Activated naive CD8-positive, alpha-beta T cell treated with anti-CD3 and anti-CD28 coated beads, Interleukin-2, amount 50 U/mL, for 24 hours (primary cell): ENCODE results near the gene LGR4.

Experiments used
- ATAC-seq: fragments of 150-1000 bp; cut with Tn5 transposase; one replicate; pipeline ENCODE4 v1.10.0; 2021
- DNase-seq: peaks from one replicate; pipeline ENCODE4 v3.0.0; 2021
- H3K27ac Mint-ChIP-seq: one replicate; pipeline ENCODE4 v1.8.0; 2021; ENCODE audit warnings: mild to moderate bottlenecking, mixed read lengths
- H3K27me3 Mint-ChIP-seq: one replicate; pipeline ENCODE4 v1.8.0; 2021; ENCODE audit warnings: mixed read lengths
- H3K36me3 Mint-ChIP-seq: one replicate; pipeline ENCODE4 v1.8.0; 2021; ENCODE audit warnings: low read depth, mixed read lengths
- H3K4me1 Mint-ChIP-seq: one replicate; pipeline ENCODE4 v1.8.0; 2021; ENCODE audit warnings: mixed read lengths
- H3K4me3 Mint-ChIP-seq: one replicate; pipeline ENCODE4 v1.8.0; 2021; ENCODE audit warnings: mild to moderate bottlenecking, moderate library complexity, mixed read lengths
- H3K9me3 Mint-ChIP-seq: one replicate; pipeline ENCODE4 v1.8.0; 2021; ENCODE audit warnings: mixed read lengths

LGR4 gene

GRCh38 chr11:27362749-27363575 is 109.6 kb downstream of the LGR4 start, which contains the start of gene CCDC34:
Gene CCDC34 (minus strand): TSS chr11:27363215. CDS start chr11:27363194, 21 bp downstream.
- Mint-ChIP-seq H3K27me3 (no peaks in the 10 kb centered on the region), H3K9me3 (no peaks in the 10 kb centered on the region), H3K36me3 (no peaks in the 10 kb centered on the region), H3K27ac (peak within 1 kb of the TSS; percentile 85), H3K4me3 (peak within 1 kb of the TSS; percentile 90), H3K4me1 (peaks cover 23% of the 10 kb centered on the region)
- DNase-seq (peak; percentile 89), ATAC-seq (peak; percentile 98)

GRCh38 chr11:27361649-27362431 is 110.8 kb downstream of the LGR4 start:
- Mint-ChIP-seq H3K4me1 (peaks cover 23% of the 10 kb centered on the region), H3K36me3 (no peaks in the 10 kb centered on the region), H3K27ac (peak overlapping the region; percentile 85), H3K27me3 (no peaks in the 10 kb centered on the region), H3K9me3 (no peaks in the 10 kb centered on the region), H3K4me3 (peak overlapping the region; percentile 90)
- no peak for ATAC-seq
- no peak for DNase-seq

GRCh38 chr11:27358296-27358695 is 114.3 kb downstream of the LGR4 start:
- Mint-ChIP-seq H3K36me3 (no peaks in the 10 kb centered on the region), H3K27me3 (no peaks in the 10 kb centered on the region), H3K27ac (no peak overlapping the region), H3K4me3 (no peak overlapping the region), H3K4me1 (peaks cover 16% of the 10 kb centered on the region), H3K9me3 (no peaks in the 10 kb centered on the region)
- ATAC-seq (no peak), DNase-seq (no peak)

GRCh38 chr11:27357250-27357649 is 115.3 kb downstream of the LGR4 start:
- Mint-ChIP-seq H3K27ac (no peak overlapping the region), H3K4me3 (no peak overlapping the region), H3K36me3 (no peaks in the 10 kb centered on the region), H3K9me3 (no peaks in the 10 kb centered on the region), H3K4me1 (peaks cover 9% of the 10 kb centered on the region), H3K27me3 (no peaks in the 10 kb centered on the region)
- ATAC-seq (no peak), DNase-seq (no peak)

GRCh38 chr11:27356624-27357222 is 115.9 kb downstream of the LGR4 start:
- H3K4me3 Mint-ChIP-seq = no peak overlapping the region
- DNase-seq (no peak), ATAC-seq (no peak)
- no peak overlapping the region for H3K27ac Mint-ChIP-seq
- peaks cover 4% of the 10 kb centered on the region for H3K4me1 Mint-ChIP-seq
- no peaks in the 10 kb centered on the region for H3K36me3 Mint-ChIP-seq
- H3K27me3 Mint-ChIP-seq = no peaks in the 10 kb centered on the region
- no peaks in the 10 kb centered on the region for H3K9me3 Mint-ChIP-seq

- no peak for DNase-seq
- H3K27me3 Mint-ChIP-seq = no peaks in the 10 kb centered on the region
- no peak for ATAC-seq
Observed at GRCh38 chr11:27355575-27356104, 117.0 kb downstream of the LGR4 start.

GRCh38 chr11:27354359-27354965 is 118.1 kb downstream of the LGR4 start:
- peaks cover 4% of the 10 kb centered on the region for H3K36me3 Mint-ChIP-seq
- no peak overlapping the region for H3K27ac Mint-ChIP-seq
- no peak overlapping the region for H3K4me3 Mint-ChIP-seq
- no peaks in the 10 kb centered on the region for H3K4me1 Mint-ChIP-seq
- ATAC-seq = no peak
- DNase-seq = no peak
- H3K9me3 Mint-ChIP-seq = no peaks in the 10 kb centered on the region
- no peaks in the 10 kb centered on the region for H3K27me3 Mint-ChIP-seq

More at GRCh38 chr11:27355575-27356104, 117.0 kb downstream of the LGR4 start:
- no peaks in the 10 kb centered on the region for H3K9me3 Mint-ChIP-seq
- no peaks in the 10 kb centered on the region for H3K36me3 Mint-ChIP-seq
- no peak overlapping the region for H3K4me3 Mint-ChIP-seq
- H3K4me1 Mint-ChIP-seq = no peaks in the 10 kb centered on the region
- no peak overlapping the region for H3K27ac Mint-ChIP-seq

- Mint-ChIP-seq H3K4me1 (no peaks in the 10 kb centered on the region), H3K4me3 (no peak overlapping the region), H3K9me3 (no peaks in the 10 kb centered on the region), H3K27ac (no peak overlapping the region), H3K27me3 (no peaks in the 10 kb centered on the region), H3K36me3 (peaks cover 4% of the 10 kb centered on the region)
- no peak for ATAC-seq
- DNase-seq = no peak
Observed at GRCh38 chr11:27353593-27354358, 118.8 kb downstream of the LGR4 start.

GRCh38 chr11:27352781-27353180 is 119.8 kb downstream of the LGR4 start:
- H3K9me3 Mint-ChIP-seq = no peaks in the 10 kb centered on the region
- no peak for ATAC-seq
- no peak overlapping the region for H3K4me3 Mint-ChIP-seq
- DNase-seq = no peak
- H3K4me1 Mint-ChIP-seq = no peaks in the 10 kb centered on the region
- H3K36me3 Mint-ChIP-seq = peaks cover 7% of the 10 kb centered on the region
- H3K27me3 Mint-ChIP-seq = no peaks in the 10 kb centered on the region
- H3K27ac Mint-ChIP-seq = no peak overlapping the region

GRCh38 chr11:27350511-27350910 is 122.1 kb downstream of the LGR4 start:
- Mint-ChIP-seq H3K9me3 (no peaks in the 10 kb centered on the region), H3K36me3 (peaks cover 8% of the 10 kb centered on the region), H3K4me3 (no peak overlapping the region), H3K4me1 (no peaks in the 10 kb centered on the region), H3K27ac (no peak overlapping the region), H3K27me3 (no peaks in the 10 kb centered on the region)
- no peak for ATAC-seq
- no peak for DNase-seq

GRCh38 chr11:27349919-27350318 is 122.7 kb downstream of the LGR4 start:
- no peak overlapping the region for H3K27ac Mint-ChIP-seq
- H3K4me1 Mint-ChIP-seq = no peaks in the 10 kb centered on the region
- H3K4me3 Mint-ChIP-seq = no peak overlapping the region
- H3K27me3 Mint-ChIP-seq = no peaks in the 10 kb centered on the region
- H3K36me3 Mint-ChIP-seq = peaks cover 8% of the 10 kb centered on the region
- DNase-seq = no peak
- no peak for ATAC-seq
- no peaks in the 10 kb centered on the region for H3K9me3 Mint-ChIP-seq

- Mint-ChIP-seq H3K4me1 (no peaks in the 10 kb centered on the region), H3K27ac (no peak overlapping the region), H3K4me3 (no peak overlapping the region), H3K9me3 (no peaks in the 10 kb centered on the region), H3K36me3 (peaks cover 8% of the 10 kb centered on the region), H3K27me3 (no peaks in the 10 kb centered on the region)
- DNase-seq (no peak), ATAC-seq (no peak)
Observed at GRCh38 chr11:27348340-27348873, 124.2 kb downstream of the LGR4 start.
